K562 (cell line): ENCODE measurements around the gene TFDP1. TPM values are rescaled to one million over a fixed set of nuclear protein-coding genes. Genes with fewer than 3 reads are reported as not detected.

Experiments used
- ATAC-seq: fragments of 200-7000 bp; cut with Tn5 transposase; 3 replicates; pipeline ENCODE4 v1.9.1; 2020; ENCODE audit warnings: moderate library complexity
- BruUV-seq: library from RNA; stranded (reverse); fragments of 400-500 nt; replicated peaks from 2 replicates; lab custom pipeline; 2021; lab: Mats Ljungman, UMichigan
- CTCF ChIA-PET: fragments of 300-600 bp; formaldehyde crosslinking; extraction: SDS; loops from one replicate; lab custom pipeline; 2021; ENCODE audit warnings: low intra/inter-chr PET ratio; lab: Yijun Ruan, JAX
- POLR2A ChIA-PET: fragments of 300-600, 350-650 bp; sonication (Branson Sonifier 250); formaldehyde crosslinking; extraction: SDS; loops from one replicate; lab custom pipeline; 2021; ENCODE audit warnings: antibody characterized with exemption, inconsistent platforms; lab: Yijun Ruan, JAX
- DNase-seq, 4 experiments: peaks; one replicate each; pipeline versions ENCODE4 v3.0.0 to v3.0.0-alpha.2; 2011 to 2018; ENCODE audit warnings: low spot score in 3 of 4, mixed read lengths in 3 of 4; ENCODE audit errors: extremely low read depth in 1 of 4
- FAIRE-seq: peaks from 2 replicates; lab custom pipeline; 2011; peaks lifted over from hg19 to GRCh38; lab: Jason Lieb, UNC
- H2AFZ ChIP-seq: 2 replicates; pipeline ENCODE4 v1.6.0; 2011; ENCODE audit warnings: low read depth, low read length, control low read depth, inconsistent platforms
- H3K27ac ChIP-seq: fragments of 200-600 bp; 3 replicates; pipeline ENCODE4 v1.8.0; 2011; ENCODE audit warnings: low read depth, mild to moderate bottlenecking, control low read depth, inconsistent platforms, low read length, moderate library complexity, mixed read lengths; ENCODE audit errors: extremely low read depth
- H3K27me3 ChIP-seq, 2 experiments: fragments of 300-600 bp in 1 of 2; 2 replicates in 1 of 2; 3 replicates in 1 of 2; pipeline versions ENCODE4 v1.6.0 to v1.8.0; 2011; ENCODE audit warnings: inconsistent platforms in 2 of 2, low read length in 2 of 2, mild to moderate bottlenecking in 1 of 2, mixed read lengths in 1 of 2, moderate library complexity in 1 of 2; ENCODE audit not compliant: control insufficient read depth in 2 of 2, insufficient read depth in 2 of 2
- H3K36me3 ChIP-seq: fragments of 300-600 bp; 3 replicates; pipeline ENCODE4 v1.8.0; 2011; ENCODE audit warnings: mild to moderate bottlenecking, low read length, inconsistent platforms; ENCODE audit not compliant: control insufficient read depth, insufficient read depth
- H3K4me1 ChIP-seq, 2 experiments: fragments of 200-600 bp in 1 of 2; replicated peaks in 1 of 2; 2 replicates in 1 of 2; 3 replicates in 1 of 2; pipeline versions ENCODE4 v1.5.1 to v1.8.0; 2011; ENCODE audit warnings: inconsistent platforms in 2 of 2, low read length in 2 of 2, mild to moderate bottlenecking in 1 of 2, mixed read lengths in 1 of 2, moderate library complexity in 1 of 2; ENCODE audit not compliant: control insufficient read depth in 2 of 2, insufficient read depth in 2 of 2
- H3K4me2 ChIP-seq: 2 replicates; pipeline ENCODE4 v1.6.1; 2011; ENCODE audit warnings: low read length, control low read depth, inconsistent platforms, mixed read lengths; ENCODE audit not compliant: insufficient read depth
- H3K4me3 ChIP-seq: fragments of 200-600 bp; sonication (generic), shearing (Covaris generic); 2 replicates; pipeline ENCODE4 v1.5.1; 2016; ENCODE audit warnings: control low read depth, inconsistent platforms
- H3K79me2 ChIP-seq: fragments of 200-600 bp; 3 replicates; pipeline ENCODE4 v1.8.0; 2011; ENCODE audit warnings: low read length, inconsistent platforms; ENCODE audit not compliant: control insufficient read depth, insufficient read depth
- H3K9ac ChIP-seq, 2 experiments: 2 replicates each; pipeline versions ENCODE4 v1.6.0 to v1.6.1; 2011; ENCODE audit warnings: low read depth in 2 of 2, low read length in 2 of 2, control low read depth in 1 of 2, inconsistent platforms in 1 of 2, mild to moderate bottlenecking in 1 of 2, mixed read lengths in 1 of 2; ENCODE audit not compliant: insufficient read depth in 1 of 2
- H3K9me1 ChIP-seq: one replicate; pipeline ENCODE4 v1.6.0; 2011; ENCODE audit warnings: inconsistent platforms, mild to moderate bottlenecking, low read length, moderate library complexity; ENCODE audit not compliant: control insufficient read depth, insufficient read depth
- H3K9me3 ChIP-seq: replicated peaks from 2 replicates; pipeline ENCODE4 v1.5.1; 2011; ENCODE audit warnings: low read depth, low read length, inconsistent platforms; ENCODE audit not compliant: control insufficient read depth, insufficient read depth
- H4K20me1 ChIP-seq: replicated peaks from 2 replicates; pipeline ENCODE4 v1.6.1; 2011; ENCODE audit warnings: low read length, inconsistent platforms, mixed read lengths; ENCODE audit not compliant: control insufficient read depth, insufficient read depth
- ASH1L ChIP-seq: fragments of 450-650 bp; IDR thresholded peaks from 2 replicates; pipeline ENCODE4 v1.6.1; 2018; ENCODE audit warnings: borderline replicate concordance, mild to moderate bottlenecking, low read depth; ENCODE audit not compliant: partially characterized antibody
- BCL6 ChIP-seq: fragments of 250-450 bp; sonication (Bioruptor Pico); IDR thresholded peaks from 2 replicates; pipeline ENCODE4 v1.4.0; 2020
- BCOR ChIP-seq: fragments of 450-650 bp; IDR thresholded peaks from 2 replicates; pipeline ENCODE4 v1.6.1; 2016
- CBX3 ChIP-seq, 2 experiments: IDR thresholded peaks; 1 replicate in 1 of 2; 2 replicates in 1 of 2; pipeline ENCODE4 v1.6.1; 2012; ENCODE audit warnings: inconsistent platforms in 2 of 2, low read length in 2 of 2, borderline replicate concordance in 1 of 2, control low read depth in 1 of 2
- FOXK1 ChIP-seq: sonication (generic); formaldehyde crosslinking; IDR thresholded peaks from 2 replicates; pipeline ENCODE4 v1.8.0; 2022; ENCODE audit warnings: missing genetic modification reagents, mild to moderate bottlenecking, borderline replicate concordance
- GABPB2 ChIP-seq: fragments of 250-450 bp; sonication (Bioruptor Pico); conservative IDR thresholded peaks from 2 replicates; pipeline ENCODE4 v1.5.1; 2021; ENCODE audit warnings: mild to moderate bottlenecking
- ILF3 ChIP-seq: fragments of 450-650 bp; IDR thresholded peaks from 2 replicates; pipeline ENCODE4 v1.6.1; 2018; ENCODE audit warnings: antibody characterized with exemption, mild to moderate bottlenecking, moderate library complexity, borderline replicate concordance
- PML ChIP-seq: IDR thresholded peaks from 2 replicates; pipeline ENCODE4 v1.6.1; 2012; ENCODE audit warnings: low read length, inconsistent platforms
- RBFOX2 ChIP-seq: fragments of 200-400 bp; formaldehyde crosslinking; IDR thresholded peaks from 2 replicates; pipeline ENCODE4 v1.6.1; 2017; ENCODE audit warnings: low read depth, mild to moderate bottlenecking, low read length, moderate library complexity
- ZFP30 ChIP-seq: fragments of 250-450 bp; sonication (Bioruptor Pico); IDR thresholded peaks from 2 replicates; pipeline ENCODE4 v1.8.0; 2022; ENCODE audit warnings: moderate library complexity, mild to moderate bottlenecking, inconsistent platforms, borderline replicate concordance
- ZNF121 ChIP-seq: sonication (generic); formaldehyde crosslinking; conservative IDR thresholded peaks from 2 replicates; pipeline ENCODE4 v1.8.0; 2022; ENCODE audit warnings: missing genetic modification reagents
- WGBS: fragments of 100-300 bp; shearing (Covaris generic); methylation state at CpG from one replicate; pipeline ENCODE4 v1.1.6; 2016; ENCODE audit warnings: low coverage, mixed read lengths; ENCODE audit not compliant: insufficient coverage; ENCODE audit errors: missing lambda C conversion rate; 5-methylcytosine and 5-hydroxymethylcytosine counted together
- in situ Hi-C: fragments of 300-500 bp; cut with MboI; formaldehyde crosslinking; loops from 4 replicates; pipeline ENCODE4 v1.15.0; 2018; ENCODE audit warnings: inconsistent platforms, mixed read lengths
- intact Hi-C: fragments of 100-400 bp; cut with micrococcal nuclease; formaldehyde crosslinking; loops from 2 replicates; pipeline ENCODE4 v1.14.2; 2022
- polyA plus RNA-seq, 8 experiments: library from polyadenylated mRNA; depleted of rRNA in 4 of 8; stranded (reverse) in 5 of 8; unstranded in 3 of 8; fragments of >200 nt; fragmentation: Nextera tagmentation in 2 of 8; fragmentation: Illumina TruSeq in 1 of 8; extraction: Ambion mirVana in 2 of 8; extraction: Trizol in 1 of 8; gene quantifications; 2 replicates each; pipeline versions ENCODE4 v1.2.1 to v1.2.3, GENCODE V29; 2011 to 2014; ENCODE audit warnings: inconsistent platforms in 1 of 8, missing spikeins in 1 of 8
- total RNA-seq, 7 experiments: library from RNA; depleted of rRNA in 6 of 7; stranded (reverse); fragments of >200 nt in 6 of 7; fragmentation: Illumina TruSeq in 2 of 7; extraction: Trizol in 2 of 7; gene quantifications; 2 replicates each; pipeline versions ENCODE4 v1.2.1 to v1.2.3, GENCODE V29; 2011 to 2021; ENCODE audit warnings: low replicate concordance in 1 of 7
- TF ChIP-seq, protein P1 (sequence below): fragments of 450-650 bp; IDR thresholded peaks from 2 replicates; pipeline ENCODE4 v1.6.1; 2017; ENCODE audit warnings: mild to moderate bottlenecking, moderate library complexity
- TF ChIP-seq, protein P2 (sequence below): fragments of 250-450 bp; sonication (Bioruptor Pico); IDR thresholded peaks from 2 replicates; pipeline ENCODE4 v1.4.0; 2020; ENCODE audit warnings: mild to moderate bottlenecking

Gene TFDP1
- total and polyA plus RNA-seq, 9 of the 15 experiments (the other 6 are each of a cell fraction or from before 2014, with no cell fraction given) = 33.8 to 145 (median 69.1) TPM

DNA sequence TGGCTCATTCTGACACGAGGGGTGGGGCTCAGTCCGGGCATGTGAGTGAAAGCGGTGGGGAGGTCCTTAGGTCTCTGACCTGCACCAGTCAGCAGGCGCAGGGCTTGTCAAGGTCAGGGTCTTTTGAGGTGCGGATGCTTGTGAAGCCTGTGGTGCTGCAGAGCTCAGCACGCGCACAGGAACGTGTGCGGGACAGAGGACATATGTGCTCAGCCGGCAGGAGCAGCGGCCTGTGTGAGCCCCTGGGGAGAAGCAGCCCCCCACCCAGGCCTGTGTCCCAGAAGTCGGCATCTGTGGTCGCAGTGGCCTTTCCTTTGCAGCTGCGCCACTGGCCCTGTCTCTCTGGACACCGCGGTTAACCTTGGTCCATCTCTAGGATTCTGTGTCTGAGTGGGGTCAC lies 42.6 kb downstream of the TFDP1 start:
- ChIA-PET POLR2A (no interaction called here), CTCF (no interaction called here)
- no peaks in the 10 kb centered on the region for H3K9me1 ChIP-seq
- H3K79me2 ChIP-seq = peaks cover 51% of the 10 kb centered on the region
- no TSS peak for BruUV-seq
- no peak overlapping the region for H3K4me3 ChIP-seq
- DNase-seq (no peak), FAIRE-seq (no peak), ATAC-seq (no peak)
- no peaks in the 10 kb centered on the region for H3K9me3 ChIP-seq
- 97% methylated on average over 14 of the region's 16 CpGs for WGBS
- H3K4me1 ChIP-seq = no peaks in the 10 kb centered on the region
- no peak overlapping the region for H3K27ac ChIP-seq
- H3K9ac ChIP-seq = no peak overlapping the region
- peaks cover 86% of the 10 kb centered on the region; the same call in 2 of the 3 replicates for H3K36me3 ChIP-seq
- in situ Hi-C loops (no loop called here), intact Hi-C loops (no loop called here)
- no peak overlapping the region for H2AFZ ChIP-seq
- H3K4me2 ChIP-seq = no peak overlapping the region
- no peaks in the 10 kb centered on the region for H4K20me1 ChIP-seq
- H3K27me3 ChIP-seq = no peaks in the 10 kb centered on the region
- TF ChIP-seq BCL6 (CRISPR knock-in tag) (no peak), BCOR (no peak), GABPB2 (CRISPR knock-in tag) (no peak), ASH1L (no peak), CBX3 (IDR thresholded peaks at IDR 0.05; ENCODE audit: borderline replicate concordance in 1 of 2, low read length in 2 of 2) (no peak), ZFP30 (CRISPR knock-in tag) (no peak), RBFOX2 (no peak), ZNF121 (CRISPR knock-in tag) (no peak), FOXK1 (CRISPR knock-in tag) (no peak), ILF3 (no peak), PML (no peak)
- TF ChIP-seq, protein P1, sequence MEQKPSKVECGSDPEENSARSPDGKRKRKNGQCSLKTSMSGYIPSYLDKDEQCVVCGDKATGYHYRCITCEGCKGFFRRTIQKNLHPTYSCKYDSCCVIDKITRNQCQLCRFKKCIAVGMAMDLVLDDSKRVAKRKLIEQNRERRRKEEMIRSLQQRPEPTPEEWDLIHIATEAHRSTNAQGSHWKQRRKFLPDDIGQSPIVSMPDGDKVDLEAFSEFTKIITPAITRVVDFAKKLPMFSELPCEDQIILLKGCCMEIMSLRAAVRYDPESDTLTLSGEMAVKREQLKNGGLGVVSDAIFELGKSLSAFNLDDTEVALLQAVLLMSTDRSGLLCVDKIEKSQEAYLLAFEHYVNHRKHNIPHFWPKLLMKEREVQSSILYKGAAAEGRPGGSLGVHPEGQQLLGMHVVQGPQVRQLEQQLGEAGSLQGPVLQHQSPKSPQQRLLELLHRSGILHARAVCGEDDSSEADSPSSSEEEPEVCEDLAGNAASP = no peak
- TF ChIP-seq, protein P2, sequence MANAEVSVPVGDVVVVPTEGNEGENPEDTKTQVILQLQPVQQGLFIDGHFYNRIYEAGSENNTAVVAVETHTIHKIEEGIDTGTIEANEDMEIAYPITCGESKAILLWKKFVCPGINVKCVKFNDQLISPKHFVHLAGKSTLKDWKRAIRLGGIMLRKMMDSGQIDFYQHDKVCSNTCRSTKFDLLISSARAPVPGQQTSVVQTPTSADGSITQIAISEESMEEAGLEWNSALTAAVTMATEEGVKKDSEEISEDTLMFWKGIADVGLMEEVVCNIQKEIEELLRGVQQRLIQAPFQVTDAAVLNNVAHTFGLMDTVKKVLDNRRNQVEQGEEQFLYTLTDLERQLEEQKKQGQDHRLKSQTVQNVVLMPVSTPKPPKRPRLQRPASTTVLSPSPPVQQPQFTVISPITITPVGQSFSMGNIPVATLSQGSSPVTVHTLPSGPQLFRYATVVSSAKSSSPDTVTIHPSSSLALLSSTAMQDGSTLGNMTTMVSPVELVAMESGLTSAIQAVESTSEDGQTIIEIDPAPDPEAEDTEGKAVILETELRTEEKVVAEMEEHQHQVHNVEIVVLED (CRISPR knock-in tag) = no peak
- TF ChIP-seq, all 486 proteins: peak for 0
